Osteocyte (in vitro differentiated cells): ENCODE results near the gene GSTP1. TPM values are rescaled to one million over a fixed set of nuclear protein-coding genes. Genes with fewer than 3 reads are reported as not detected.

Source experiments
- DNase-seq: peaks from one replicate; pipeline ENCODE4 v3.0.0; 2021; ENCODE audit warnings: mixed read lengths; ENCODE audit not compliant: unreplicated experiment; ENCODE audit errors: extremely low spot score
- H3K27ac Mint-ChIP-seq: one replicate; pipeline ENCODE4 v1.8.0; 2021; ENCODE audit warnings: mild to moderate bottlenecking, mixed read lengths; ENCODE audit not compliant: unreplicated experiment
- H3K27me3 Mint-ChIP-seq: one replicate; pipeline ENCODE4 v1.8.0; 2021; ENCODE audit warnings: mixed read lengths; ENCODE audit not compliant: unreplicated experiment
- H3K36me3 Mint-ChIP-seq: one replicate; pipeline ENCODE4 v1.8.0; 2021; ENCODE audit warnings: mixed read lengths; ENCODE audit not compliant: unreplicated experiment
- H3K4me1 Mint-ChIP-seq: one replicate; pipeline ENCODE4 v1.8.0; 2021; ENCODE audit warnings: mixed read lengths; ENCODE audit not compliant: unreplicated experiment
- H3K4me3 Mint-ChIP-seq: one replicate; pipeline ENCODE4 v1.8.0; 2021; ENCODE audit warnings: mild to moderate bottlenecking, moderate library complexity, mixed read lengths; ENCODE audit not compliant: unreplicated experiment
- H3K9me3 Mint-ChIP-seq: one replicate; pipeline ENCODE4 v1.8.0; 2021; ENCODE audit warnings: mixed read lengths; ENCODE audit not compliant: unreplicated experiment
- CTCF ChIP-seq: fragments of 200-600 bp; sonication (generic); IDR thresholded peaks from 2 replicates; pipeline ENCODE4 v1.5.0; 2021; ENCODE audit warnings: antibody characterized with exemption, mild to moderate bottlenecking, moderate library complexity
- total RNA-seq: library from RNA; stranded (reverse); gene quantifications from 2 replicates; pipeline ENCODE4 v1.2.1, GENCODE V29; 2021

Gene GSTP1
- total RNA-seq, 1 donor from 2014 or later: 544 TPM

GRCh38 chr11:67572747-67573419 lies 10.7 kb upstream of the GSTP1 start:
- Mint-ChIP-seq H3K4me1 (no peaks in the 10 kb centered on the region), H3K27me3 (peaks cover 35% of the 10 kb centered on the region), H3K36me3 (no peaks in the 10 kb centered on the region), H3K9me3 (no peaks in the 10 kb centered on the region), H3K4me3 (no peak overlapping the region), H3K27ac (no peak overlapping the region)
- no peak for DNase-seq
- TF ChIP-seq CTCF: peak; percentile 79

GRCh38 chr11:67574938-67575337 lies 8.7 kb upstream of the GSTP1 start:
- DNase-seq: no peak
- Mint-ChIP-seq H3K27me3 (peaks cover 50% of the 10 kb centered on the region), H3K36me3 (peaks cover 2% of the 10 kb centered on the region), H3K27ac (no peak overlapping the region), H3K4me3 (no peak overlapping the region), H3K9me3 (no peaks in the 10 kb centered on the region), H3K4me1 (no peaks in the 10 kb centered on the region)
- no peak for TF ChIP-seq CTCF

GRCh38 chr11:67576735-67577475 lies 6.7 kb upstream of the GSTP1 start:
- H3K9me3 Mint-ChIP-seq: no peaks in the 10 kb centered on the region
- H3K27ac Mint-ChIP-seq: no peak overlapping the region
- no peak overlapping the region for H3K4me3 Mint-ChIP-seq
- no peak for DNase-seq
- H3K27me3 Mint-ChIP-seq: peaks cover 62% of the 10 kb centered on the region
- peaks cover 4% of the 10 kb centered on the region for H3K4me1 Mint-ChIP-seq
- TF ChIP-seq CTCF: no peak
- peaks cover 2% of the 10 kb centered on the region for H3K36me3 Mint-ChIP-seq

- no peak for DNase-seq
- Mint-ChIP-seq H3K27me3 (peaks cover 60% of the 10 kb centered on the region), H3K36me3 (peaks cover 2% of the 10 kb centered on the region), H3K27ac (no peak overlapping the region), H3K4me1 (peaks cover 14% of the 10 kb centered on the region), H3K9me3 (no peaks in the 10 kb centered on the region), H3K4me3 (no peak overlapping the region)
- no peak for TF ChIP-seq CTCF
Observed at GRCh38 chr11:67577951-67578350, 5.7 kb upstream of the GSTP1 start.

- H3K27ac Mint-ChIP-seq: no peak overlapping the region
- DNase-seq: no peak
- H3K4me3 Mint-ChIP-seq: no peak overlapping the region
- peaks cover 13% of the 10 kb centered on the region for H3K36me3 Mint-ChIP-seq
- H3K27me3 Mint-ChIP-seq: peaks cover 37% of the 10 kb centered on the region
- H3K9me3 Mint-ChIP-seq: no peaks in the 10 kb centered on the region
- peaks cover 35% of the 10 kb centered on the region for H3K4me1 Mint-ChIP-seq
- TF ChIP-seq CTCF: no peak
Observed at GRCh38 chr11:67581469-67581868, 2.1 kb upstream of the GSTP1 start.
